HepG2 (cell line): Measurements from ENCODE around the gene KIF22. TPM values are rescaled to one million over a fixed set of nuclear protein-coding genes. Genes with fewer than 3 reads are reported as not detected.

Experiments
- ARID5B ChIP-seq: IDR thresholded peaks from 2 replicates; pipeline ENCODE4 v1.4.0; 2020; ENCODE audit warnings: mild to moderate bottlenecking, missing genetic modification reagents
- GABPA ChIP-seq, 2 experiments: IDR thresholded peaks; 2 replicates each; pipeline ENCODE4 v1.6.1; 2011 to 2016; ENCODE audit warnings: low read depth in 2 of 2, low read length in 1 of 2, missing biosample characterization in 1 of 2, missing genetic modification characterization in 1 of 2
- MED8 ChIP-seq: sonication (generic); formaldehyde crosslinking; IDR thresholded peaks from 2 replicates; pipeline ENCODE4 v1.8.1; 2023; ENCODE audit warnings: mild to moderate bottlenecking, missing genetic modification reagents; ENCODE audit not compliant: insufficient replicate concordance
- NAIF1 ChIP-seq: sonication (generic); formaldehyde crosslinking; IDR thresholded peaks from 2 replicates; pipeline ENCODE4 v1.5.0; 2020; ENCODE audit warnings: mild to moderate bottlenecking, missing genetic modification reagents, borderline replicate concordance
- NFE2L1 ChIP-seq: sonication (generic); formaldehyde crosslinking; IDR thresholded peaks from 2 replicates; pipeline ENCODE4 v1.4.0; 2020; ENCODE audit warnings: missing genetic modification reagents, mild to moderate bottlenecking, borderline replicate concordance
- PRDM4 ChIP-seq: sonication (generic); formaldehyde crosslinking; IDR thresholded peaks from 2 replicates; pipeline ENCODE4 v1.9.0; 2021; ENCODE audit warnings: missing genetic modification reagents, borderline replicate concordance
- RELA ChIP-seq: sonication (generic); formaldehyde crosslinking; IDR thresholded peaks from 2 replicates; pipeline ENCODE4 v1.4.0; 2020; ENCODE audit warnings: missing genetic modification reagents
- SRSF4 ChIP-seq: fragments of 200-400 bp; formaldehyde crosslinking; IDR thresholded peaks from one replicate; pipeline ENCODE4 v1.6.1; 2018; ENCODE audit warnings: mild to moderate bottlenecking, low read depth, low read length, moderate library complexity; ENCODE audit not compliant: poor library complexity, severe bottlenecking
- ZFX ChIP-seq: sonication (generic); formaldehyde crosslinking; IDR thresholded peaks from 2 replicates; pipeline ENCODE4 v1.4.0; 2020; ENCODE audit warnings: mild to moderate bottlenecking, low read depth, missing genetic modification reagents, moderate library complexity
- ZNF564 ChIP-seq: sonication (generic); formaldehyde crosslinking; IDR thresholded peaks from 2 replicates; pipeline ENCODE4 v1.8.1; 2023; ENCODE audit warnings: mild to moderate bottlenecking, missing genetic modification reagents
- ZNF609 ChIP-seq: sonication (generic); formaldehyde crosslinking; IDR thresholded peaks from 2 replicates; pipeline ENCODE4 v1.4.0; 2020; ENCODE audit warnings: mild to moderate bottlenecking, missing genetic modification reagents, borderline replicate concordance
- ZNF615 ChIP-seq: sonication (generic); formaldehyde crosslinking; IDR thresholded peaks from 2 replicates; pipeline ENCODE4 v1.5.0; 2020; ENCODE audit warnings: mild to moderate bottlenecking, missing genetic modification reagents, borderline replicate concordance
- ZNF691 ChIP-seq: sonication (generic); formaldehyde crosslinking; IDR thresholded peaks from 2 replicates; pipeline ENCODE4 v1.4.0; 2020; ENCODE audit warnings: missing genetic modification reagents, low read depth, mild to moderate bottlenecking, borderline replicate concordance
- ZNF737 ChIP-seq: sonication (generic); formaldehyde crosslinking; IDR thresholded peaks from 2 replicates; pipeline ENCODE4 v1.5.0; 2020; ENCODE audit warnings: missing genetic modification reagents, mild to moderate bottlenecking, borderline replicate concordance
- ZNF839 ChIP-seq: sonication (generic); formaldehyde crosslinking; IDR thresholded peaks from 2 replicates; pipeline ENCODE4 v1.4.0; 2020; ENCODE audit warnings: missing genetic modification reagents, mild to moderate bottlenecking, borderline replicate concordance
- polyA plus RNA-seq, 8 experiments: library from polyadenylated mRNA; depleted of rRNA in 3 of 8; stranded (reverse) in 7 of 8; unstranded in 1 of 8; fragments of >200 nt; fragmentation: Illumina TruSeq in 4 of 8; extraction: Trizol in 4 of 8; gene quantifications; 2 replicates each; pipeline versions ENCODE4 v1.2.1 to v1.2.3, GENCODE V29; 2011 to 2016; ENCODE audit warnings: low read depth in 4 of 8, missing spikeins in 1 of 8, mixed read lengths in 1 of 8; ENCODE audit not compliant: insufficient read depth in 1 of 8
- total RNA-seq, 5 experiments: library from RNA; depleted of rRNA; stranded (reverse); fragments of >200 nt; fragmentation: Illumina TruSeq; extraction: Trizol; gene quantifications; 2 replicates each; pipeline ENCODE4 v1.2.3, GENCODE V29; 2016; ENCODE audit warnings: low read depth in 1 of 5

Gene KIF22
- total and polyA plus RNA-seq, 2 of the 13 experiments (the other 11 are each of a cell fraction or from before 2014, with no cell fraction given) = 95.8 to 118 TPM

- TF ChIP-seq PRDM4 (CRISPR knock-in tag) (no peak), ZNF615 (CRISPR knock-in tag) (no peak), ZNF737 (CRISPR knock-in tag) (no peak), NFE2L1 (no peak), ARID5B (CRISPR knock-in tag) (no peak), SRSF4 (no peak), GABPA (IDR thresholded peaks at IDR 0.05; ENCODE audit: low read depth, low read length) (no peak), GABPA (CRISPR knock-in tag; IDR thresholded peaks at IDR 0.05; ENCODE audit: low read depth) (no peak), ZFX (CRISPR knock-in tag) (peak; percentile 29; the same call in 1 of the 2 replicates), ZNF839 (CRISPR knock-in tag) (no peak), ZNF564 (CRISPR knock-in tag) (no peak), MED8 (no peak), RELA (CRISPR knock-in tag) (no peak), ZNF691 (CRISPR knock-in tag) (0 out of 2 replicates have a peak, but pooled peaks have one; percentile 43), ZNF609 (CRISPR knock-in tag) (peak; percentile 19; the same call in 1 of the 2 replicates), NAIF1 (no peak)
Observed at GRCh38 chr16:29760567-29761279, 29.8 kb upstream of the KIF22 start (continued).
